Esophagus squamous epithelium (tissue), 5 donors: ENCODE data around the gene IL34. TPM values are rescaled to one million over a fixed set of nuclear protein-coding genes. Genes with fewer than 3 reads are reported as not detected.

Experiments used
- DNase-seq: peaks from one replicate; lab custom pipeline; 2025; lab: John Stamatoyannopoulos, UW
- H3K27ac ChIP-seq, 4 donors: fragments of 200-600 bp; sonication (generic); one replicate each; pipeline ENCODE4 v1.5.1; 2016 to 2019; ENCODE audit warnings: mild to moderate bottlenecking in 1 of 4
- H3K27me3 ChIP-seq, 4 donors: fragments of 200-600 bp; sonication (generic); 1 replicate in 3 of 4; 2 replicates in 1 of 4; pipeline versions ENCODE4 v1.5.1 to v1.6.0; 2017 to 2021; ENCODE audit warnings: antibody characterized with exemption in 1 of 4
- H3K36me3 ChIP-seq, 3 donors: fragments of 200-600 bp; sonication (generic); one replicate each; pipeline ENCODE4 v1.5.1; 2016 to 2019
- H3K4me1 ChIP-seq, 3 donors: fragments of 200-600 bp; sonication (generic); one replicate each; pipeline ENCODE4 v1.5.1; 2017 to 2019
- H3K4me3 ChIP-seq, 4 donors: fragments of 200-600 bp; sonication (generic); 1 replicate in 3 of 4; 2 replicates in 1 of 4; pipeline ENCODE4 v1.5.1; 2016 to 2019; ENCODE audit warnings: mild to moderate bottlenecking in 2 of 4, moderate library complexity in 1 of 4
- H3K9me3 ChIP-seq, 3 donors: fragments of 200-600 bp; sonication (generic); one replicate each; pipeline ENCODE4 v1.5.1; 2016 to 2019
- POLR2A ChIP-seq, 4 donors: fragments of 450-650 bp; IDR thresholded peaks; one replicate each; pipeline ENCODE4 v1.6.1; 2017; ENCODE audit warnings: antibody characterized with exemption in 4 of 4, mild to moderate bottlenecking in 4 of 4, moderate library complexity in 3 of 4
- WGBS, 2 donors: methylation state at CpG; one replicate each; pipeline ENCODE4 v1.1.5; 2018; 5-methylcytosine and 5-hydroxymethylcytosine counted together
- intact Hi-C: fragments of 100-400 bp; cut with DNase I; formaldehyde crosslinking; loops from one replicate; pipeline ENCODE4 v1.15.0; 2022
- total RNA-seq, 4 donors: library from RNA; depleted of rRNA; stranded (reverse); fragments of >200 nt; gene quantifications; one replicate each; pipeline ENCODE4 v1.1.0, GENCODE V29; 2016
- TF ChIP-seq, protein P1 (sequence below), 6 experiments: fragments of 450-650 bp in 4 of 6; fragments of 200-600 bp in 2 of 6; sonication (generic) in 2 of 6; IDR thresholded peaks; one replicate each; pipeline ENCODE4 v1.5.1; 2016 to 2019; ENCODE audit warnings: antibody characterized with exemption in 6 of 6, mild to moderate bottlenecking in 4 of 6, moderate library complexity in 4 of 6
- donor health status: DM: yes; HTN: yes; CAD: no.

IL34 gene
- total RNA-seq, 4 donors from 2014 or later, result 3.2 to 26.6 (median 9.1) TPM

DNA sequence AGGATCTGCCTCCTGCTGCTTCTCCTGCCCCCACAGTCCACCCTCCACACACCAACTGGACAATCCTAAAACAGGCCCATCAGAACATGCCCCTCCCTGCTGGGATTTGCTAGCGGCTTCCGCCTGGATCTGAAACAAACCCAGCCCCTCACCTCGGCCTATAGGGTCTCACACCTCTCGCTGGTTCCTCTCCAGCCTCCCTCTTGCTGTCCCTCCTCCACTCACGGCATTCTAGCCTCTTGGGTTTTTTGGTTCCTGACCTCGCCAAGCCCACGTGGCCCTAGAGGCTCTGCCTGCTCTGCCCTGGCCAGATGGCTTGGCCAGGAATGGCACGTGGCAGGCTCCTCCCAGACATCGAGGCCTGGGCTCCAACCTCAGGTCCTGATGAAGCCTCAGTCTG is 55.2 kb downstream of the IL34 start:
- DNase-seq, result no peak
- peaks cover 78 to 100% (median 86%) of the 10 kb centered on the region in 3 donors for H3K4me1 ChIP-seq
- no peaks in the 10 kb centered on the region for H3K36me3 ChIP-seq
- no peaks in the 10 kb centered on the region for H3K9me3 ChIP-seq
- H3K4me3 ChIP-seq, result no peak overlapping the region
- H3K27ac ChIP-seq, result peak overlapping the region; percentile 85 to 95 (median 90)
- no peaks in the 10 kb centered on the region for H3K27me3 ChIP-seq
- TF ChIP-seq, protein P1, sequence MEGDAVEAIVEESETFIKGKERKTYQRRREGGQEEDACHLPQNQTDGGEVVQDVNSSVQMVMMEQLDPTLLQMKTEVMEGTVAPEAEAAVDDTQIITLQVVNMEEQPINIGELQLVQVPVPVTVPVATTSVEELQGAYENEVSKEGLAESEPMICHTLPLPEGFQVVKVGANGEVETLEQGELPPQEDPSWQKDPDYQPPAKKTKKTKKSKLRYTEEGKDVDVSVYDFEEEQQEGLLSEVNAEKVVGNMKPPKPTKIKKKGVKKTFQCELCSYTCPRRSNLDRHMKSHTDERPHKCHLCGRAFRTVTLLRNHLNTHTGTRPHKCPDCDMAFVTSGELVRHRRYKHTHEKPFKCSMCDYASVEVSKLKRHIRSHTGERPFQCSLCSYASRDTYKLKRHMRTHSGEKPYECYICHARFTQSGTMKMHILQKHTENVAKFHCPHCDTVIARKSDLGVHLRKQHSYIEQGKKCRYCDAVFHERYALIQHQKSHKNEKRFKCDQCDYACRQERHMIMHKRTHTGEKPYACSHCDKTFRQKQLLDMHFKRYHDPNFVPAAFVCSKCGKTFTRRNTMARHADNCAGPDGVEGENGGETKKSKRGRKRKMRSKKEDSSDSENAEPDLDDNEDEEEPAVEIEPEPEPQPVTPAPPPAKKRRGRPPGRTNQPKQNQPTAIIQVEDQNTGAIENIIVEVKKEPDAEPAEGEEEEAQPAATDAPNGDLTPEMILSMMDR (IDR thresholded peaks at IDR 0.05), result no peak
- TF ChIP-seq POLR2A (IDR thresholded peaks at IDR 0.05), result no peak
- intact Hi-C loops, result no loop called here
- 59 to 81% methylated on average over 8 to 9 of the region's 9 CpGs for WGBS, 2 donors

DNA sequence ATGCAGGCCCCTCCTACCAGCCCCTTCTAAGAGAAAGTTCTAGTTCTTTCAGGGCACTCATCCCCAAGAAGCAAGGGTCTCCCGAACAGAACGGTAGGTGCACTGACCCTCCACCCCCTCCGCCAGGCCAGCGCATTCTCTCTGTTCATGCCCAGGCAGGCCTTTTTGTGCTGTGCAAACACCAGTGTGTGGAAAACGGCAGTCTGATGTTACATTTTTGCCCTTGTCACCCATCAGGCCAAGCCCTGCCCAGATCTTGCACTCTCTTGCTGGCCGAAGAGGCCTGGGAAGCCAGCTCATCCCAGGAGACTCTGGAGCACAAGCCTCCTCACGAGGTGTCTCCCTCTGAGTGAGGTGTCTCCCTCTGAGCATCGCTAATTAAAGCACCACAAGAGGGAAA is 55.6 kb downstream of the IL34 start:
- Histone ChIP-seq H3K9me3 (no peaks in the 10 kb centered on the region), H3K36me3 (no peaks in the 10 kb centered on the region), H3K27ac (peak overlapping the region; percentile 85 to 95 (median 90)), H3K4me1 (peaks cover 78 to 100% (median 86%) of the 10 kb centered on the region in 3 donors), H3K4me3 (no peak overlapping the region), H3K27me3 (no peaks in the 10 kb centered on the region)
- TF ChIP-seq, protein P1 (IDR thresholded peaks at IDR 0.05), result no peak
- no peak for TF ChIP-seq POLR2A (IDR thresholded peaks at IDR 0.05)
- no peak for DNase-seq
- 54 to 83% methylated on average over 3 to 5 of the region's 8 CpGs for WGBS, 2 donors
- intact Hi-C loops, result no loop called here

DNA sequence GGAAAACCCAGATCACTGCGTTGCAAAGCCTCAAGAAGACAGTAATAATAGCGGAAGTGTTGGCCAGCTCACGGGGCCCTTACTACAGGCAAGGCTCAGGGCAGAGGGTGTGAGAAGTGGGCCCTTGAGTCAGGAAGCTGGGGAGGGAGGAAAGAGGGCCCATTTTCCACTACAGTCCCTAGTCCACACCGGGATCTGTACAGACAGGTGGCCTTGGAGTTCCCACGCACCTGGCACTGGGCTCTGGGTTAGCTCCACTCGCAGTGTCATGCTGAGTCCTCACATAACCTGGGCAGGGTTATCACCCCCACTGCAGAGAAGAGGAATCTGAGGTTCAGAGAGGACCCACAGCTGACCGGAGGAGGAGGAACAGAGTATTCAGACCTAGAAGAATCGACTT is 56.3 kb downstream of the IL34 start:
- Histone ChIP-seq H3K27me3 (no peaks in the 10 kb centered on the region), H3K36me3 (no peaks in the 10 kb centered on the region), H3K4me1 (peaks cover 78 to 100% (median 86%) of the 10 kb centered on the region in 3 donors), H3K4me3 (no peak overlapping the region), H3K27ac (peak overlapping the region; percentile 85 to 95 (median 90)), H3K9me3 (no peaks in the 10 kb centered on the region)
- no peak for DNase-seq
- intact Hi-C loops, result no loop called here
- WGBS, 2 donors, result 48 to 56% methylated on average over 4 to 5 of the region's 8 CpGs
- TF ChIP-seq, protein P1 (IDR thresholded peaks at IDR 0.05), result no peak
- TF ChIP-seq POLR2A (IDR thresholded peaks at IDR 0.05), result no peak

DNA sequence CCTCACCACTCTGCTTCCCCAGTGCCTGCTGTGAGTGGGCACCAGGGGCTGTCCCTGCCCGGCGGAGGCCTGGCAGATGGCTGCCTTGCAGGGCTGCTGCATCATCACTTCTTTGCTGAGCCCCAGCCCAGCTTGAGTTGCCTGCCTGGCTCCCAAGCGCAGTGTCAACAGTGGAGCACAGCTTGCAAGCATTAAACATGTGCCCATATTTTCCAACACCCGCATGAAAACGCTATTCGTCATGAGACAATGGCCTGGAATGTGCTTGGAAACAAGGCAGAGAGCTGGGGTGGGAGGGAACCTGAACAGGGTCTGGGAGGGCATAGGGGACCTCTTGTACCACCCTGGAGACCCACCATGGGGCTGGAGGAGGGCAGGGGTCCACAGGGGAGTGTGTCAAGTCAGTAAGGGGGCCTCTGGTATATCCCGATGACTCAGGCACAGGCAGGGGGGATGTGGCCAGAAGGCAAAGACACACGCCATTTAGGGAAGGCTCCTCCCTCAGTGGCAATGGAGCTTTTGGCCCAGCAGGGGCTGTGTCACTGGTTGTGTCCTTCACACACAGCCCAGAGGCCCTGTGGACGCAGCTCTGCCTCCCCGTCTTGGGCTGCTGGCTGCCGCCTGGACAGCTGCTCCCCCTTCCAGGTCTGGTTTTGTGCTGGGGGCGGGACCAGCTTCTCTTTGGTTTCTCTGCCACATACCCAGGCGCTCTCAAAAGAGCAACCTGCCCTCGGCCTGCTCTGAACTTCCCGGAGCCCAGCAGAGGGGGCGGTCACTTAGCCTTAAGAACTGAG is 56.9 kb downstream of the IL34 start:
- Histone ChIP-seq H3K4me1 (peaks cover 73 to 99% (median 81%) of the 10 kb centered on the region in 3 donors), H3K4me3 (no peak overlapping the region), H3K9me3 (no peaks in the 10 kb centered on the region), H3K27me3 (no peaks in the 10 kb centered on the region), H3K27ac (peak overlapping the region; percentile 85 to 95 (median 90)), H3K36me3 (no peaks in the 10 kb centered on the region)
- WGBS, 2 donors, result 39 to 90% methylated on average over 4 to 6 of the region's 16 CpGs
- TF ChIP-seq, protein P1 (IDR thresholded peaks at IDR 0.05), result peak in 4 of 6 experiments; percentile 14 to 51 (median 34)
- TF ChIP-seq POLR2A (IDR thresholded peaks at IDR 0.05), result no peak
- intact Hi-C loops, result no loop called here
- DNase-seq, result no peak

DNA sequence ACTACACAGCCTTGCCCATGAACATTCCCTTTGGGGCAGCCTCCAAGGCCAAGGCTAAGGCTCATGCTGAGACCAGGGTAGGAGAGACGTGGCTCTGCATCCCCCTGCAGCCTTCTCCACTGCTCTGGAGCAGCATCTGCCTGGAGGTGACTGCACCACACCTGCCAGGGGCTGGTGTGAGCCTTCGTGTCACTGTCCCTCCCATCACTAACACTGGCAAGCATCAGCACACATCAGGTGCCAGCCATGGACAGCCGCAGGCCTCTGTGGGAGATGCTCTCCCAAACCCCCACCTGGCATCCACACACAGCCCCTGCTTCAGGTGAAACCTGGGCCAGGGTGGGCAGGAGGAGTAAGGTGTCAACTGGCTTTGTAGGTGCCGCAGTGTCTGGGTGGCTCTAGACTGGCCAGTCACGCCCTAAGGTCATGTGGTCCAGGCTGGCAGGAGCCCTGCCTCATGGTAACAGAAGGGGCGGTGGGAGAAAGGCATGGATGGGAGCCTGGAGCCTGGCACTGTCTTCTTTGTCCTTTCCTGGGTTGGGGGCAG is 57.5 kb downstream of the IL34 start:
- H3K4me3 ChIP-seq, result no peak overlapping the region
- no peak for DNase-seq
- no peaks in the 10 kb centered on the region for H3K9me3 ChIP-seq
- 60 to 83% methylated on average over 1 to 2 of the region's 6 CpGs for WGBS, 2 donors
- H3K27ac ChIP-seq, result peak overlapping the region; percentile 85 to 95 (median 90)
- H3K4me1 ChIP-seq, result peaks cover 66 to 98% (median 75%) of the 10 kb centered on the region in 3 donors
- no peaks in the 10 kb centered on the region for H3K36me3 ChIP-seq
- no peaks in the 10 kb centered on the region for H3K27me3 ChIP-seq
- intact Hi-C loops, result no loop called here
- no peak for TF ChIP-seq POLR2A (IDR thresholded peaks at IDR 0.05)
- TF ChIP-seq, protein P1 (IDR thresholded peaks at IDR 0.05), result no peak
